Fibroblast of peridontal ligament (primary cell): Measurements from ENCODE around the gene POLR1F.
"Not testable (repeated sequence)": the region's sequence is repeated elsewhere in the genome, so short reads cannot be mapped to it uniquely, and the experiment has no call there.

Source experiments
- DNase-seq: peaks from one replicate; pipeline ENCODE4 v3.0.0-alpha.2; 2010; ENCODE audit errors: extremely low read depth

POLR1F gene

GRCh38 chr7:19708397-19709248, at the start of gene POLR1F:
TSS of gene POLR1F (minus strand) at chr7:19709037. CDS start at chr7:19709016, 21 bp downstream.
- peak; percentile 97 for DNase-seq

- peak; percentile 68 for DNase-seq
Measured at GRCh38 chr7:19754521-19755116, 45.8 kb upstream of the POLR1F start.

- DNase-seq, result peak; percentile 20
Measured at GRCh38 chr7:19752020-19752419, 43.2 kb upstream of the POLR1F start.

- DNase-seq, result peak; percentile 9
Measured at GRCh38 chr7:19749658-19750057, 40.8 kb upstream of the POLR1F start.

GRCh38 chr7:19747740-19748339, 39.0 kb upstream of the POLR1F start:
- DNase-seq, result peak; percentile 57

GRCh38 chr7:19744075-19744474, 35.2 kb upstream of the POLR1F start:
- no peak for DNase-seq

- no peak for DNase-seq
Measured at GRCh38 chr7:19728716-19729115, 19.9 kb upstream of the POLR1F start.

GRCh38 chr7:19725770-19726169, 16.9 kb upstream of the POLR1F start:
- DNase-seq, result no peak

GRCh38 chr7:19715499-19715898, 6.7 kb upstream of the POLR1F start:
- no peak for DNase-seq

GRCh38 chr7:19713676-19714075, 4.8 kb upstream of the POLR1F start:
- DNase-seq, result peak; percentile 74

GRCh38 chr7:19709249-19709578, 377 bp upstream of the POLR1F start:
- no peak for DNase-seq

GRCh38 chr7:19707240-19707639, 1.6 kb downstream of the POLR1F start:
- peak; percentile 28 for DNase-seq

GRCh38 chr7:19705663-19706062, 3.2 kb downstream of the POLR1F start:
- DNase-seq, result no peak

- no peak for DNase-seq
Measured at GRCh38 chr7:19701471-19701870, 7.4 kb downstream of the POLR1F start.

GRCh38 chr7:19700936-19701335, 7.9 kb downstream of the POLR1F start:
- no peak for DNase-seq

- DNase-seq, result no peak
Measured at GRCh38 chr7:19698331-19698730, 10.5 kb downstream of the POLR1F start.

- DNase-seq, result no peak
Measured at GRCh38 chr7:19696926-19697325, 11.9 kb downstream of the POLR1F start.

GRCh38 chr7:19692111-19692828, 16.6 kb downstream of the POLR1F start:
- no peak for DNase-seq

GRCh38 chr7:19690736-19691135, 18.1 kb downstream of the POLR1F start:
- DNase-seq, result peak; percentile 7

GRCh38 chr7:19689130-19689529, 19.7 kb downstream of the POLR1F start:
- not testable (repeated sequence) for DNase-seq

- DNase-seq, result no peak
Measured at GRCh38 chr7:19681596-19681995, 27.2 kb downstream of the POLR1F start.

- DNase-seq, result no peak
Measured at GRCh38 chr7:19677180-19677579, 31.7 kb downstream of the POLR1F start.
